GM10847 (cell line): Measurements from ENCODE around the gene SIRT2.

Experiments used
- POLR2A ChIP-seq: IDR thresholded peaks from 2 replicates; pipeline ENCODE4 v1.6.1; 2011; ENCODE audit not compliant: insufficient read length; ENCODE audit errors: extremely low read depth

SIRT2 gene

GRCh38 chr19:38911388-38912001 lies 12.1 kb upstream of the SIRT2 start:
- no peak for TF ChIP-seq POLR2A

- TF ChIP-seq POLR2A: no peak
These were observed 11.1 kb upstream of the SIRT2 start for GRCh38 chr19:38910488-38910887.

- no peak for TF ChIP-seq POLR2A
These were observed 9.5 kb upstream of the SIRT2 start for GRCh38 chr19:38908911-38909310.

- TF ChIP-seq POLR2A: no peak
These were observed 8.3 kb upstream of the SIRT2 start for GRCh38 chr19:38907670-38908069.

- TF ChIP-seq POLR2A: no peak
These were observed 7.8 kb upstream of the SIRT2 start for GRCh38 chr19:38907227-38907626.

GRCh38 chr19:38905620-38906019 lies 6.2 kb upstream of the SIRT2 start:
- no peak for TF ChIP-seq POLR2A

- no peak for TF ChIP-seq POLR2A
These were observed 5.4 kb upstream of the SIRT2 start for GRCh38 chr19:38904581-38905539.

GRCh38 chr19:38901683-38902082 lies 2.3 kb upstream of the SIRT2 start:
- TF ChIP-seq POLR2A: no peak

GRCh38 chr19:38900743-38901190 lies 1.3 kb upstream of the SIRT2 start:
- TF ChIP-seq POLR2A: no peak

- no peak for TF ChIP-seq POLR2A
These were observed 798 bp upstream of the SIRT2 start for GRCh38 chr19:38900202-38900629.

- TF ChIP-seq POLR2A: no peak
These were observed 501 bp downstream of the SIRT2 start for GRCh38 chr19:38898788-38899446.

GRCh38 chr19:38894968-38895367 lies 4.5 kb downstream of the SIRT2 start:
- no peak for TF ChIP-seq POLR2A

GRCh38 chr19:38893341-38893771 lies 6.1 kb downstream of the SIRT2 start:
- no peak for TF ChIP-seq POLR2A

- TF ChIP-seq POLR2A: no peak
These were observed 6.6 kb downstream of the SIRT2 start for GRCh38 chr19:38892841-38893240.

GRCh38 chr19:38891771-38892170 lies 7.6 kb downstream of the SIRT2 start:
- TF ChIP-seq POLR2A: no peak

- TF ChIP-seq POLR2A: no peak
These were observed 8.7 kb downstream of the SIRT2 start for GRCh38 chr19:38890686-38891085.
